Limb (tissue), 2 donors: ENCODE results near the gene NAPEPLD.
"Not testable (repeated sequence)": the region's sequence is repeated elsewhere in the genome, so short reads cannot be mapped to it uniquely, and the experiment has no call there.

Experiments
- DNase-seq, 2 donors: peaks; one replicate each; pipeline ENCODE4 v3.0.0-alpha.2; 2016; ENCODE audit errors: extremely low spot score in 2 of 2

The NAPEPLD gene

GRCh38 chr7:103144754-103145153, 4.1 kb downstream of the NAPEPLD start:
- not testable (repeated sequence) for DNase-seq

- DNase-seq, result no peak
Observed at GRCh38 chr7:103143868-103144267, 5.0 kb downstream of the NAPEPLD start.

GRCh38 chr7:103142494-103142893, 6.4 kb downstream of the NAPEPLD start:
- no peak for DNase-seq

GRCh38 chr7:103141753-103142404, 7.0 kb downstream of the NAPEPLD start:
- no peak for DNase-seq

GRCh38 chr7:103140685-103141084, 8.2 kb downstream of the NAPEPLD start:
- no peak for DNase-seq

GRCh38 chr7:103140061-103140460, 8.8 kb downstream of the NAPEPLD start:
- DNase-seq, result no peak

- DNase-seq, result no peak
Observed at GRCh38 chr7:103134836-103135554, 13.9 kb downstream of the NAPEPLD start.

GRCh38 chr7:103132995-103133688, 15.8 kb downstream of the NAPEPLD start:
- no peak for DNase-seq

GRCh38 chr7:103130901-103131624, 17.8 kb downstream of the NAPEPLD start:
- no peak for DNase-seq

GRCh38 chr7:103129702-103130549, 19.0 kb downstream of the NAPEPLD start:
- DNase-seq, result no peak

GRCh38 chr7:103127006-103127405, 21.9 kb downstream of the NAPEPLD start:
- DNase-seq, result no peak

GRCh38 chr7:103124429-103124979, 24.4 kb downstream of the NAPEPLD start:
- DNase-seq, result no peak

GRCh38 chr7:103123529-103123928, 25.4 kb downstream of the NAPEPLD start:
- DNase-seq, result no peak

GRCh38 chr7:103121641-103122040, 27.3 kb downstream of the NAPEPLD start:
- DNase-seq, result no peak

- no peak for DNase-seq
Observed at GRCh38 chr7:103120362-103120761, 28.5 kb downstream of the NAPEPLD start.

GRCh38 chr7:103119791-103120291, 29.1 kb downstream of the NAPEPLD start:
- no peak for DNase-seq

- DNase-seq, result no peak
Observed at GRCh38 chr7:103117465-103117864, 31.4 kb downstream of the NAPEPLD start.

- no peak for DNase-seq
Observed at GRCh38 chr7:103116991-103117390, 31.9 kb downstream of the NAPEPLD start.

- no peak for DNase-seq
Observed at GRCh38 chr7:103116511-103116910, 32.4 kb downstream of the NAPEPLD start.

GRCh38 chr7:103115771-103116170, 33.1 kb downstream of the NAPEPLD start:
- no peak for DNase-seq
